Esophagus squamous epithelium (tissue), 5 donors: Measurements from ENCODE around the gene NCOA1. TPM values are rescaled to one million over a fixed set of nuclear protein-coding genes. Genes with fewer than 3 reads are reported as not detected.

Experiments
- DNase-seq: peaks from one replicate; lab custom pipeline; 2025; lab: John Stamatoyannopoulos, UW
- H3K27ac ChIP-seq, 4 donors: fragments of 200-600 bp; sonication (generic); one replicate each; pipeline ENCODE4 v1.5.1; 2016 to 2019; ENCODE audit warnings: mild to moderate bottlenecking in 1 of 4
- H3K27me3 ChIP-seq, 4 donors: fragments of 200-600 bp; sonication (generic); 1 replicate in 3 of 4; 2 replicates in 1 of 4; pipeline versions ENCODE4 v1.5.1 to v1.6.0; 2017 to 2021; ENCODE audit warnings: antibody characterized with exemption in 1 of 4
- H3K36me3 ChIP-seq, 3 donors: fragments of 200-600 bp; sonication (generic); one replicate each; pipeline ENCODE4 v1.5.1; 2016 to 2019
- H3K4me1 ChIP-seq, 3 donors: fragments of 200-600 bp; sonication (generic); one replicate each; pipeline ENCODE4 v1.5.1; 2017 to 2019
- H3K4me3 ChIP-seq, 4 donors: fragments of 200-600 bp; sonication (generic); 1 replicate in 3 of 4; 2 replicates in 1 of 4; pipeline ENCODE4 v1.5.1; 2016 to 2019; ENCODE audit warnings: mild to moderate bottlenecking in 2 of 4, moderate library complexity in 1 of 4
- H3K9me3 ChIP-seq, 3 donors: fragments of 200-600 bp; sonication (generic); one replicate each; pipeline ENCODE4 v1.5.1; 2016 to 2019
- CTCF ChIP-seq, 6 experiments: fragments of 450-650 bp in 4 of 6; fragments of 200-600 bp in 2 of 6; sonication (generic) in 2 of 6; IDR thresholded peaks; one replicate each; pipeline ENCODE4 v1.5.1; 2016 to 2019; ENCODE audit warnings: antibody characterized with exemption in 6 of 6, mild to moderate bottlenecking in 4 of 6, moderate library complexity in 4 of 6
- POLR2A ChIP-seq, 4 donors: fragments of 450-650 bp; IDR thresholded peaks; one replicate each; pipeline ENCODE4 v1.6.1; 2017; ENCODE audit warnings: antibody characterized with exemption in 4 of 4, mild to moderate bottlenecking in 4 of 4, moderate library complexity in 3 of 4
- WGBS, 2 donors: methylation state at CpG; one replicate each; pipeline ENCODE4 v1.1.5; 2018; 5-methylcytosine and 5-hydroxymethylcytosine counted together
- intact Hi-C: fragments of 100-400 bp; cut with DNase I; formaldehyde crosslinking; loops from one replicate; pipeline ENCODE4 v1.15.0; 2022
- total RNA-seq, 4 donors: library from RNA; depleted of rRNA; stranded (reverse); fragments of >200 nt; gene quantifications; one replicate each; pipeline ENCODE4 v1.1.0, GENCODE V29; 2016
- donor health status: DM: yes; HTN: yes; CAD: no.

Gene NCOA1
- total RNA-seq, 4 donors from 2014 or later, result 21.3 to 45.4 (median 32.9) TPM

- H3K27me3 ChIP-seq, result no peaks in the 10 kb centered on the region
- peaks cover 0 to 14% (median 0%) of the 10 kb centered on the region in 3 donors for H3K36me3 ChIP-seq
- no peak overlapping the region for H3K27ac ChIP-seq
- whole genome bisulfite sequencing, 2 donors, result 70 to 81% methylated on average over 2 of the region's 2 CpGs
- H3K9me3 ChIP-seq, result no peaks in the 10 kb centered on the region
- H3K4me1 ChIP-seq, result peaks cover 0 to 18% (median 8%) of the 10 kb centered on the region in 3 donors
- intact Hi-C loops, result no loop called here
- no peak overlapping the region for H3K4me3 ChIP-seq
- no peak for TF ChIP-seq POLR2A (IDR thresholded peaks at IDR 0.05)
- no peak for DNase-seq
Measured at GRCh38 chr2:24787532-24787931, 296.5 kb downstream of the NCOA1 start.

GRCh38 chr2:24788816-24789215 lies 297.8 kb downstream of the NCOA1 start:
- intact Hi-C loops, result no loop called here
- no peak for DNase-seq
- WGBS, 2 donors, result 73 to 76% methylated on average over 3 of the region's 3 CpGs

GRCh38 chr2:24791452-24791851 lies 300.4 kb downstream of the NCOA1 start:
- peak overlapping the region in 1 of 4 donors; percentile 55 for H3K4me3 ChIP-seq
- H3K27ac ChIP-seq, result peak overlapping the region in 2 of 4 donors; percentile 94 to 97
- WGBS, 2 donors, result 62 to 77% methylated on average over 5 of the region's 5 CpGs
- no peaks in the 10 kb centered on the region for H3K27me3 ChIP-seq
- peaks cover 0 to 19% (median 0%) of the 10 kb centered on the region in 3 donors for H3K36me3 ChIP-seq
- no peak for DNase-seq
- intact Hi-C loops, result no loop called here
- peaks cover 4 to 36% (median 13%) of the 10 kb centered on the region in 3 donors for H3K4me1 ChIP-seq
- no peak for TF ChIP-seq POLR2A (IDR thresholded peaks at IDR 0.05)
- TF ChIP-seq CTCF (IDR thresholded peaks at IDR 0.05), result no peak
- no peaks in the 10 kb centered on the region for H3K9me3 ChIP-seq

More at GRCh38 chr2:24788816-24789215, 297.8 kb downstream of the NCOA1 start:
- Histone ChIP-seq H3K36me3 (peaks cover 0 to 14% (median 0%) of the 10 kb centered on the region in 3 donors), H3K4me1 (peaks cover 1 to 24% (median 9%) of the 10 kb centered on the region in 3 donors), H3K4me3 (no peak overlapping the region), H3K27ac (no peak overlapping the region), H3K27me3 (no peaks in the 10 kb centered on the region), H3K9me3 (no peaks in the 10 kb centered on the region)
- TF ChIP-seq POLR2A (IDR thresholded peaks at IDR 0.05) (no peak), CTCF (IDR thresholded peaks at IDR 0.05) (no peak)

- Histone ChIP-seq H3K4me3 (peak overlapping the region; percentile 53 to 95 (median 73)), H3K4me1 (peaks cover 4 to 36% (median 13%) of the 10 kb centered on the region in 3 donors), H3K27me3 (no peaks in the 10 kb centered on the region), H3K27ac (peak overlapping the region; percentile 92 to 100 (median 96)), H3K36me3 (peaks cover 0 to 19% (median 0%) of the 10 kb centered on the region in 3 donors), H3K9me3 (no peaks in the 10 kb centered on the region)
- no peak for DNase-seq
- 3 to 4% methylated on average over 4 to 5 of the region's 6 CpGs for WGBS, 2 donors
- intact Hi-C loops, result no loop called here
- no peak for TF ChIP-seq CTCF (IDR thresholded peaks at IDR 0.05)
- TF ChIP-seq POLR2A (IDR thresholded peaks at IDR 0.05), result no peak
Measured at GRCh38 chr2:24792542-24792873, 301.5 kb downstream of the NCOA1 start.

GRCh38 chr2:24792874-24793760 lies 302.1 kb downstream of the NCOA1 start, which contains the start of the genes CENPO and PTRHD1:
Gene CENPO (plus strand): TSS chr2:24793425. CDS start chr2:24793920, 495 bp downstream.
Gene PTRHD1 (minus strand): TSS chr2:24793391. CDS start chr2:24793377, 14 bp downstream.
- no peaks in the 10 kb centered on the region for H3K9me3 ChIP-seq
- peak within 1 kb of the TSS; percentile 92 to 100 (median 96) for H3K27ac ChIP-seq
- peak; percentile 83 for DNase-seq
- no peaks in the 10 kb centered on the region for H3K27me3 ChIP-seq
- peak; percentile 26 to 78 (median 63) for TF ChIP-seq CTCF (IDR thresholded peaks at IDR 0.05)
- peak in 3 of 4 donors; percentile 32 to 70 (median 33) for TF ChIP-seq POLR2A (IDR thresholded peaks at IDR 0.05)
- H3K4me1 ChIP-seq, result peaks cover 4 to 36% (median 13%) of the 10 kb centered on the region in 3 donors
- H3K36me3 ChIP-seq, result peaks cover 0 to 20% (median 0%) of the 10 kb centered on the region in 3 donors
- intact Hi-C loops, result no loop called here
- WGBS, 2 donors, result 0% methylated on average over 5 of the region's 74 CpGs; no CpG with 5 or more reads in 1 of the 2 donors
- H3K4me3 ChIP-seq, result peak within 1 kb of the TSS; percentile 53 to 95 (median 73)
